ENCODE data around the gene FAM185A.
"Not testable (repeated sequence)": the region's sequence is repeated elsewhere in the genome, so short reads cannot be mapped to it uniquely, and the experiment has no call there.

GRCh38 chr7:102759934-102760333 lies 11.1 kb downstream of the FAM185A start:
- TF ChIP-seq RFX5 (IDR thresholded peaks at IDR 0.05); CTCF (IDR thresholded peaks at IDR 0.05); EHMT2 (IDR thresholded peaks at IDR 0.05; ENCODE audit: low read depth); CEBPB (IDR thresholded peaks at IDR 0.05); CBX8 (IDR thresholded peaks at IDR 0.05); RAD21 (conservative IDR thresholded peaks at IDR 0.05 in 1 of 2, IDR thresholded peaks at IDR 0.05 in 1 of 2); POLR2A (IDR thresholded peaks at IDR 0.05; ENCODE audit: low read length); BHLHE40 (IDR thresholded peaks at IDR 0.05; ENCODE audit: low read depth, low read length); ESRRA (IDR thresholded peaks at IDR 0.05; ENCODE audit: borderline replicate concordance, low read length); EP300 (IDR thresholded peaks at IDR 0.05); MAZ (IDR thresholded peaks at IDR 0.05; ENCODE audit: borderline replicate concordance, low read depth, low read length); KDM1A (IDR thresholded peaks at IDR 0.05; ENCODE audit: low read depth); RCOR1 (IDR thresholded peaks at IDR 0.05; ENCODE audit: low read depth, low read length): not testable (repeated sequence)
- TF ChIP-seq, protein P1, sequence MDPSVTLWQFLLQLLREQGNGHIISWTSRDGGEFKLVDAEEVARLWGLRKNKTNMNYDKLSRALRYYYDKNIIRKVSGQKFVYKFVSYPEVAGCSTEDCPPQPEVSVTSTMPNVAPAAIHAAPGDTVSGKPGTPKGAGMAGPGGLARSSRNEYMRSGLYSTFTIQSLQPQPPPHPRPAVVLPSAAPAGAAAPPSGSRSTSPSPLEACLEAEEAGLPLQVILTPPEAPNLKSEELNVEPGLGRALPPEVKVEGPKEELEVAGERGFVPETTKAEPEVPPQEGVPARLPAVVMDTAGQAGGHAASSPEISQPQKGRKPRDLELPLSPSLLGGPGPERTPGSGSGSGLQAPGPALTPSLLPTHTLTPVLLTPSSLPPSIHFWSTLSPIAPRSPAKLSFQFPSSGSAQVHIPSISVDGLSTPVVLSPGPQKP (IDR thresholded peaks at IDR 0.05; ENCODE audit: low read depth, low read length), result not testable (repeated sequence)

All from A549 (cell line).